Epidermal melanocyte (primary cell): ENCODE results near the gene SMARCD3.
A peak's percentile ranks its signal among the peaks of the same experiment; 100 is the strongest.

Source experiments
- DNase-seq: peaks from one replicate; pipeline ENCODE4 v3.0.0; 2011; ENCODE audit warnings: low spot score; ENCODE audit not compliant: insufficient read length

The SMARCD3 gene

DNA sequence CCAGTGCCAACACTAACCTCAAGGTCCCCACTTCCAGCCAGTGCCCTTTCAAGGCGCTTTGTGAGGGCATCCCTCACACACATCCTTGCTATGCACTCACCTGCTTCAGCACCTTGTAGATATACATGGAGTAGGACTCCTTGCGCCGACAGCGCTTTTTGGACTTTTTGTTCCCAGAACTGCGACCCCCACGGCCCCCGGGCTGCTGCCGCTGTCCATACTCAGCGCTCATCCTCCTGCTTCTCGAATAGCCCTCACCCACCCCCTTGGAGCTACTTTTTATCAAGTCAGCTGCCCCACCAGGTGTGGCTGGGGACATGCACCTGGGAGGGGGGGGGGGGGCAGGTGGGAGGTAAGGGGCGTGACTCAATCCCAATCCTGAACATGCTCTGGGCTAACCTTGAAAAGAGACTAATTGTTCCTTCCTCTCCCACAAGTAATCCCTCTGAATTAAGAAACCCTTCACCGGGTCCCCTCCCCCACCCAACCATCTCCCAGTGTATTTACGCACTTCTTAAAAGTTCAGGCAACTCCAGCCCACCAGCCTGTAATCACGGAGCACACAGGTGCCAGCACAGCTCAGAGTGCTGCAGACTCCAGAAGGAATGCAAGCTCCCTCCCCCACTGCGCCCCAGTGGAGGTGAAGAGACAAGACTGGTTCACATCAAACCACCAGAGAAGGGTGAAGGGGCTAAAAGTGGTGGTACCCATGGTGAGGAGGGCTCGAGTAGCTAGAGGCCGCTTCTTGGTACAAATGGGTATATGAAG, 38.2 kb downstream of the SMARCD3 start, which contains the start of gene H2BK1:
Gene H2BK1 (minus strand): TSS at position 402 of the 768 bp plus-strand sequence. CDS start 170 bp downstream, at position 232.
- DNase-seq, result no peak

- DNase-seq, result no peak
These were observed 38.9 kb downstream of the SMARCD3 start for GRCh38 chr7:151209588-151209987.

DNA sequence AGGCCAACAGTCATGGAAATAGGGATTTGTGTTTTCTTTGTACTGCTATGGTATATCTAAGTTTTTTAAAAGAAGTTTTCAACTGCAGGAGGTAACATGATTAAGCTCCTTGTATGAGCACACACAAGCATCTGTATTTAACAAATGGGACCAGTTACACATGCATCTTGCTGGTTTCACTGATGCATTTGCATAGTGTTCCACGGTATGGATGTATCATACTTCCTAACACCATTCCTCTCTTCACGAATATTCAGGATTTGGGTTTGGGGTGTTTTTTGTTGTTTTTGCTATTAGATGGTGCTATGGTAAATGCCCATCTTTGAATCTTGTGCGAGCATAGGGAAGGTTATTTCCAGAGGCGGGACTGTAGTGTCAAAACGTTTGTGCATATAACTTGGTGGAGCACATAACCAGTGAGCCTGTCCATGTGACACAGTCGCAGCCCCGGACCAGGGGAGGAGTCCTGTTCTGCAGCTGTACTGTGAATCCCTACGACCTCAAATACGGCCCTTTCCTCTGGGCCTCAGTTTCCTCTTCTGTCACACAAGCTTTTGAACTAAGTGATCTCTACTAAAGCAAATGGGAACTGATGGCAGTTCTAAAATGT, 40.1 kb downstream of the SMARCD3 start:
- DNase-seq, result no peak

GRCh38 chr7:151207804-151208203, 40.7 kb downstream of the SMARCD3 start:
- DNase-seq, result peak; percentile 11

DNA sequence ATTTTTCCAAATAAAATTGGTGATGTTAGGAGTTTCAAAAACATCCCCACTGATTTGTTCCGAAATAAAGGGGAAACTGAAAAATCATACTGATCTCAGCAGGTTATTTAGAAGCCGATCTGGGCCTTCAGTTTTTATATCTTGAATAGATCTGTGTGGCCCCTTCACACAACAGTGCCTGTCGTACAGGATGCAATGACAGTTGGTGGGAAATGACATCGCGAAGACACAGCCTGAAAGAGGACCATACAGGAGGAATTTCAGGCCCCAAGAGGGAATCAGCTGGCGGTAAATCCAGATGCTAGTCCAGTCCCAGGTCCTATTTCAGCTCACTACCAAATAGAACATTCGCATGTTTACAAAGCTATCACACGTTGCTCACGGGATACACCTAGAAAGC, 41.2 kb downstream of the SMARCD3 start:
- DNase-seq, result peak; percentile 8

DNA sequence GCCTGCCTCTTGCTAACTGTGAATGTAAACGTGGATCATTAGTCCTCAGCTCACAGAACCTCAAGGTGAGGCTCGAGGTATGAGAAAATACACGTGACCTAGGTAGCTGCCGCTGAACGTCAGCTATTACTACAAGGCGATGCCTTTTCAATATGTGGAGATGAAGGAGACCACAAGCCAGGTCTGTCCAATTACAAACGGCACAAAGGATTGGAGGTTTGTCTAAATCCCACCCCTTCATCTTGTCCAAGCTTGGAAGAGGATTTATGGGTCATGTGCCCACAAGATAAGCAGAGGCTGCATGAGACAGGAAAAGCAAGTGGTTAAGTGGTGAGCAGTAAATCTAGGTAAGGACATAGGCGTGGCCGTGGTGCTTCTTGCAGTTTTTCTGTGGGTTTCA, 41.6 kb downstream of the SMARCD3 start:
- peak; percentile 11 for DNase-seq

- DNase-seq, result no peak
These were observed 42.8 kb downstream of the SMARCD3 start for GRCh38 chr7:151205730-151206129.

DNA sequence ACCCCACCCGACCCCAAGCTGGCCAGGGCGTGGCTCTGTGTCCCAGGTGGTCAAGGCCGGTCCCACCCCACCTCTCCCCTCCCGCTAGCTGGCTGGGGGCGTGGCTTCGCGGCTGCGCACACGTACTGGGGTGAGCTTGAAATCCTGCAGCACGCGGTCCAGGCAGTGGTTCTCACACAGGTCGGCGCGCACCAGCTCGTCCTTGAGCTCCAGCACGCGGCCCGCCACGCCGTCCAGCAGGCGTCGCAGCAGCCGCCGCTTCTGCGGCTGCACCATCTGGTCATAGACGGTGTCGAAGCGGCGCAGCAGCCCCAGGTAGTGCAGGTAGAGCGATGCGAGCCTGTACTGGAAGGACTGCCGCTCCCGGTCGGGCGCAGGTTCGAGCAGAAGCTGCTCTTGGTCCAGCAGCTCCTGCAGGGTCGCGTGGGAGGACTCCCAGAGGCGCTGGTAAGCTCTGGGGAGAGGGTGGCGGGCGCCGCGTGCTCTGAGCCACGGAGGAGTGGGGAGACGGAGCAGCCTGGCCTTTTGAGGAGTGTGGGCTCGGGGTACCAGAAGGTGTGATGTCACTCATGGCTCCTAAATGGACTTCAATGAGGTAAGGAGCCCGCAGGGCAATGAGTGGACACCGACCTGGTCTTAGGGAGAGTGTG, 44.0 kb downstream of the SMARCD3 start:
- DNase-seq, result no peak

DNA sequence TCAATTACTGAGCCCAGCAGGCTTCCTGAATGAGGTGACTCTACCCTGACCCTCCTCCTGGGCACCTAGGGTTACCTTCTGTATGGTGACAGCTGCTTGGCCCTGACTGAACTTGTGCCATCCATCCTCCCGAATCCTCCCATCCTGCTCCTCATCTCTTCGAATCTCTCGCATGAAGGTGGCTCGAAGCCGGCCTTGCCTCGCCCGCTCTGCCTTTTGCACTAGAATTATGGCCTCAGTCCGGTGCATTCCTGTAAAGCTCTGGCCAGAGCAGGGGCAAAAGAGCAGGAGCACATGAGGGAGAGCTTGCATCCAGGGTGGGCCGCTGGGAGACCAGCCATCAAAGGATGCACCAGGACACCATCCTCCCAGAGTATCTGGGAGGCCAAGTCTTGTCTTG, 45.7 kb downstream of the SMARCD3 start:
- no peak for DNase-seq

GRCh38 chr7:151201751-151202150, 46.7 kb downstream of the SMARCD3 start:
- no peak for DNase-seq

- DNase-seq, result no peak
These were observed 47.1 kb downstream of the SMARCD3 start for GRCh38 chr7:151201344-151201743.

DNA sequence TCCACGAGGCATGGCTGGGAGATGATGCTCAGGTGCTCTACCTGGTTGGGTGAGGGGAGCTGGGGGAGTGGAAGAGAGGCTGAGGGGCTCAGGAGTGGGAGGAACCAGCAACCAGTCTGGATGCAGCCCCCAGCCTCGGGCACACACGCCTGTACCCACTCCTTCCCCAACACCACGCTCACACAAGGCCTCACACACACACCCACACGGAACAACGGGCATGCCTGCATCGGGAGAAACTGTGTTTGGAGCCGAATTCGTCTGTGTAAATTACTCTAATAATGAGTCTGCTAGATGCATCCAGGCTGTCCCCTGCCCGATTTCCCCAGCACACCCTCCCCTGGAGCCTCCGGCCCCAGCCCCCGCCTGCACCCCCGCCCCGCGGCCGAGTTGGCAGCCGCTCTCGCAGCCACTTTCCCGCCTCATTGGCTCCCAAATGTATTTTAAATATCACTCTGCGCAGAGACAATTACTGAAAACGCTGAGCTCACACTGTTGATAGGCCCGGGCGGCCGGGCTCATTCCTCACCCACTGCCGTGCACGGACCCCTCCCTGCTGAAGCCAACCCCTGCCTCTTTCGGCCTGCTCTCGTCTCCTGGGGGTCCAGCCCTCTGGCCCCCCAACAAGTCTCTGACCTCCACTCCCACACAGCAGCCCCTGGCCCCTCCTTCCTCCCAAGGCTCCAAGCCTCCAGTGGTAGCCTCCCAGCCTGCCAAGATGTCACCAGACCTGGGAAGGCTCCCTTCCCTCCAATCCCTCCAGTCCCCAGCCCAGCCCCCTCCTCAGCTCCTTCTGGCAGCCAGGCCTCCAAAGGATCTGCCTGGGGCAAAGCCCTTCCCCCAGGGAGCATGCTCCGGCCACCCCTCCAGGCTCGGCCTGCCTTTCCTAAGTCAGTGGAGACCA, 49.3 kb downstream of the SMARCD3 start:
- DNase-seq, result no peak

DNA sequence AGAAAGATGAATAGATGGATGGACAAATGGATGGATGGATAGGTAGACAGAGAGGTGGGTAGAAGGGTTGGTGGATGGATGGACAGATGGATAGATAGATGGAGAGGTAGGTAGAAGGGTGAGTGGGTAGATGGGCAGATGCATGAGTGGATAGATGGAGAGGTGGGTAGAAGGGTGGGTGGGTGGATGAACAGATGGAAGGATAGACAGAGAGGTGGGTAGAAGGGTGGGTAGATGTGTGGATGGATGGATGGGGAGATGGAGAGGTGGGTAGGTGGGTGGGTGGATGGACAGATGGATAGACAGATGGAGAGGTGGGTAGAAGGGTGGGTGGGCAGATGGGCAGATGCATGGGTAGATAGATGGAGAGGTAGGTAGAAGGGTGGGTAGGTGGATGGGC, 50.6 kb downstream of the SMARCD3 start:
- DNase-seq, result no peak

DNA sequence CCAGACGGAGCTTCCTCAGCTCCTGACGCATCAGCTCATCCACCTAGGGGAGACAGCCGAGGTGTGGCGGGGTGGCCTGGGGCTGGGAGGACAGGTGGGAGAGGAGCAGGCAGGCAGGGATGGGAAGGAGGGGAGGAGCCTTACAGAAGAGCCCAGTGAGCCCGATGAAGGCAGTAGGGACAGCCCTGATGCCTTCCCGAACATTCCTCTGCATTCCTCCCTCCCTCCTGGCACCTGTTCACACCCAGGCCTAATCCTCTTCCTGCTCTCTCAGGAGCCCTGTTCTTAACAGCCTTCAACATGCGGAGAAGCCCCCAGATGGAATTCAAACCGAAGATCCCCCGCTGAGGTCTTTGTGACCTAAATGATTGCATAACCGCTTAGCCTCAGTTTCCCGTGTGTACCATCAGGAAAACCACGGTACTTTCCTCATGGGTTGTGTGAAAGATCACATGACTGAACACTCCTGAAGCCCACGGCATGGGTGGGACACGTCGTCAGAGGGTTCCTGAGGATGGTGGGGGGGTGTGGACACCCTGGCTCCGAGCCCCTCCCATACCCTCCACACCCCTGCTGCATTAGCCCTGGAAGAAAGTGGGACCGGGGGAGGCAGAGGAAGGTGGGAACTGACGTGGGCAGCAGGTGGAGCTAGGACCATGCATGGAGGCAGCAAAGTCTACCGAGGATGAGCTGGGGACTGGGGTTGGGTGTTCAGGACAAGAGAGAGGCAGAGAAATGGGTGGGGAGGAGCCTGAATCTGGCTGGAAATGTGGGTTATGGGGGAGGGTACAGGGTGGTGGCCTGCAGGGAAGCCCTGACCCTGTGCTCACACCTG, 52.7 kb downstream of the SMARCD3 start:
- DNase-seq, result no peak

DNA sequence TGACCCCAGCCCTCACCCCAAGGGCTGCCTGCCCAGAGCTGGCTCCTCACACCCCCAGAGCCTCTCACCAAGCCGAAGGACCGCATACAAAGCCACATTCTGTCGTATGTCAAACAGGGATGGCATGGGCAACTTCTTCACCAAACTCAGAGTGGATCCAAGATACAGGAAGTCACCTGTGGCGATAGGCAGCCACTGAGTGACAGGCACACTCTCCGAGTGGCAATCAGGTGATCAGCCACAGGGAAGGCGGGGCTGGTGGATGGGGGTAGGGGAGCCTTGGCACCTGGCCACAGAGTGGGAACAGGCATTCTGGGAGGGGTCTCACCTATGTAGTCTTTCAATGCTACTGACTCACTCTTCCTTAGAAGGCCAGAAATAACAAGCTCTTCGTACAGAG, 54.3 kb downstream of the SMARCD3 start:
- DNase-seq, result no peak

GRCh38 chr7:151193203-151193978, 55.1 kb downstream of the SMARCD3 start:
- no peak for DNase-seq

DNA sequence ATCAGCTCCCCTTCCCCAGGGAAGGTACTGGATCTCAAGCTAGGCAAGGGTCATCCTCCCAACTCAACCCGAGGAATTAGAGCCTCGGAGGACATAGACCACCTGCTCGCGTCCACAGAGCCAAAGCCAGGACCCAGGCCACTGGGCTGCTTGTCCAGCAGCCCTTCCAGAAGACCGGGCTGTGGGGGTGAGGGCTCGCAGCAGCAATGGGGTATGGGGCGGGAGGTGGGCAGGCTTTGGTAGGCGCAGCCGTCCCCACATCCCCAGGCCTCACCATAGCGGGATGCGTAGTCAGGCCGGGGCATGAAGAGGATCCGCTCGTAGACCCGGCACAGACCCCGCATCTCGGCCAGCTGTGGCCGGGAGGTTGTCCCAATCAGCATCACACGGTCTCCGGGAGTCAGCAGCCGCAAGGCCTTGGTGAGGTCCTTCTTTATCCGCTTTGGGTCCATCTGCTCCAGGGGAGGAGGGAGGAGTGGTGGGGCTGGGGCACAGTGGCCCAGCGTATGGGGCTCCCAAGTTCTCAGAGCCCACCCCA, 56.4 kb downstream of the SMARCD3 start:
- DNase-seq, result no peak

DNA sequence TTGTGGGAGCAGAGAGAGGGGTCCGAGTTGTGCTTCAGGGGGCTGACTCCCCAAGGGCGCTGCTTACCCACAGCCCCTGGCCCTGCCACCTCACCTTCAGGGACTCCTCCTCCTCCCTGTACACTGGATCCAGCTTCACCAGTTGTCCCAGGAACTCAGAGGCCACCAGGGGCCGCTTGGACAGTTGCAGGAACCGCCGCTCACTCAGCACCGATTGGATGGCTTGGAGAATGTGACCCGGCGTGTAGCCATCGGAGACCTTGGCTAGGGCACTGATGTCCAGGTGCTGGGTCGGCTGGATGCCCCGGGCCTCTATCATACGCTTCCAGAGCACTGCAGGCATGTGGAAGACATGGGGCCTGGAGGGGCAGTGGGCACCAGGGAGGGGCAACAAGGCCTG, 57.0 kb downstream of the SMARCD3 start:
- no peak for DNase-seq

DNA sequence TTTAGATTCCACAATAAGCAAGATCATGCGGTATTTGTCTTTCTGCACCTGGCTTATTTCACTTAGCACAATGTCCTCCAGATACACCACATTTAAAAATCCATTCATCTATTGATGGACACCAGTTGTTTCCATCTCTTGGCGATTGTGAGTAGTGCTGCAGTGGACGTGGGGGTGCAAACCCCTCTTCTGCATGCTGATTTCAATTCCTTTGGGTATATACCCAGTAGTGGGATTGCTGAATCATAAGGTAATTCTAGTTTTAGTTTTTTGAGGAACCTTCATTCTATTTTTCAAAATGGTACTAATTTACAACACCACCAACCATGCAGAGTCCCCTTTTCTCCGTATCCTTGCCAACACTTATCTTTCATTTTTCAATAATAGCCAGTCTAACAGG, 59.5 kb downstream of the SMARCD3 start:
- DNase-seq, result no peak
